Adipocyte (in vitro differentiated cells): ENCODE results near the gene LILRA5.
A peak's percentile ranks its signal among the peaks of the same experiment; 100 is the strongest.

Experiments used
- DNase-seq: peaks from one replicate; pipeline ENCODE4 v3.0.0-alpha.2; 2015; ENCODE audit warnings: low read depth
- H3K27me3 ChIP-seq: replicated peaks from 2 replicates; pipeline ENCODE4 v1.7.0; 2013; ENCODE audit warnings: mild to moderate bottlenecking, low read length, moderate library complexity; ENCODE audit not compliant: control insufficient read depth, insufficient read depth
- H3K36me3 ChIP-seq: 2 replicates; pipeline ENCODE4 v1.7.0; 2013; ENCODE audit warnings: low read length, mild to moderate bottlenecking, moderate library complexity; ENCODE audit not compliant: control insufficient read depth, insufficient read depth, severe bottlenecking
- H3K4me1 ChIP-seq: 2 replicates; pipeline ENCODE4 v1.7.0; 2013; ENCODE audit warnings: mild to moderate bottlenecking, low read length, moderate library complexity; ENCODE audit not compliant: control insufficient read depth, insufficient read depth
- H3K4me3 ChIP-seq: 2 replicates; pipeline ENCODE4 v1.7.0; 2013; ENCODE audit warnings: mild to moderate bottlenecking, low read length, moderate library complexity
- H3K9ac ChIP-seq: 2 replicates; pipeline ENCODE4 v1.7.0; 2013; ENCODE audit warnings: mild to moderate bottlenecking, low read length, moderate library complexity
- H3K9me3 ChIP-seq: 2 replicates; pipeline ENCODE4 v1.7.0; 2013; ENCODE audit warnings: mild to moderate bottlenecking, low read length, moderate library complexity; ENCODE audit not compliant: control insufficient read depth

The LILRA5 gene

DNA sequence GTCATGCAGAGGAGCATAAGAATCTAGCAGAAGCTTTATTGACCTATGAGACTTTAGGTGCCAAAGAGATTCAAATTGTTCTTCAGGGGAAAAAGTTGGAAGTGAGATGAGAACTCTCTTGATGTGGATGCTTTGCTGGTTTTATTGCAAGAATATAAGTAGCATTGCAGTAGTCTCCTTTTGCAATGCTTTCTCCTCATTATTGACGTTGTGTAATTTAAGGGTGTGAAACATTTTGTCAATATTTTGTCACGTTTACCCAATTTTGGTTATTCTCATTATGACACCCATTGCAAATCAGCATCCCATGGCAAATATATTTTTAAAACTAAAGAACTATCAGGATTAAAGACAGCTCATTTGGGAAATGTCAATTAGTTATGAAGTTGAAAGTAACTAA, 44.0 kb downstream of the LILRA5 start:
- H3K4me1 ChIP-seq = no peaks in the 10 kb centered on the region
- no peak for DNase-seq

DNA sequence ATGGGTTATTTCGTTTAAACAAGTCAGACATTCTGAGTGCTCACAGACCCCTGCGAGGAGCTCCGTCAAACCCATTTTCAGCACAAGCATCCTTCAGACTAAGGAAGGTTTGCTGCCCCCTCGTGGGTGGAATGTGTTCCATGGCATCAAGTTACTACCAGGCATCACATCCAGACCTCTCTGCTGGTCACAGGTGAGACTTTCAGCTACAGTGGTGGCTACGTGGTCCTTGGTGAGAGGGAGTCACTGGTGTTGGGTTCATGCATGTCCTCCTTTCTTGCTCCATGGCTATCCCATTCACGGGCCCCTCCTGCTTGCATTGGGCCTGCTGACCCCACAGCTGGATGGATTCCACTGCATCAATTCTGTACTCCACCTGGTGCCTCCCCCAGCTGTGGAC, 46.8 kb downstream of the LILRA5 start:
- H3K27me3 ChIP-seq = peaks cover 9% of the 10 kb centered on the region
- peak; percentile 58 for DNase-seq
- H3K9me3 ChIP-seq = no peaks in the 10 kb centered on the region

More for the DNA sequence above, 44.0 kb downstream of the LILRA5 start:
- H3K36me3 ChIP-seq = no peaks in the 10 kb centered on the region
- H3K27me3 ChIP-seq = peaks cover 12% of the 10 kb centered on the region
- H3K9ac ChIP-seq = no peak overlapping the region
- no peaks in the 10 kb centered on the region for H3K9me3 ChIP-seq
- H3K4me3 ChIP-seq = no peak overlapping the region

DNA sequence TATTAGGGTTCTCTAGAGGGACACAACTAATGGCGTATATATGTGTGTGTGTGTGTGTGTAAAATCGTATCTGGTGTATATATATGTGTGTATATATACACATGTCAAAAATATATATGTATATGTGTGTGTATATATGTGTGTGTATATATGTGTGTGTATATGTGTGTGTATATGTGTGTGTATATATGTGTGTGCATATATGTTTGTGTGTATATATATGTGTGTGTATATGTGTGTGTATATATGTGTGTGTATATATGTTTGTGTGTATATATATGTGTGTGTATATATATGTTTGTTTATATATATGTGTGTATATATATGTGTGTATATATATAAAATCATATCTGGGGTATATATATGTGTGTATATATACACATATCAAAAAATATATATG, 50.5 kb downstream of the LILRA5 start:
- Histone ChIP-seq H3K9me3 (no peaks in the 10 kb centered on the region), H3K4me1 (no peaks in the 10 kb centered on the region), H3K9ac (no peak overlapping the region), H3K36me3 (no peaks in the 10 kb centered on the region), H3K27me3 (peaks cover 14% of the 10 kb centered on the region), H3K4me3 (no peak overlapping the region)
- DNase-seq = no peak

More for the DNA sequence above, 46.8 kb downstream of the LILRA5 start:
- Histone ChIP-seq H3K9ac (no peak overlapping the region), H3K36me3 (no peaks in the 10 kb centered on the region), H3K4me1 (no peaks in the 10 kb centered on the region), H3K4me3 (no peak overlapping the region)

DNA sequence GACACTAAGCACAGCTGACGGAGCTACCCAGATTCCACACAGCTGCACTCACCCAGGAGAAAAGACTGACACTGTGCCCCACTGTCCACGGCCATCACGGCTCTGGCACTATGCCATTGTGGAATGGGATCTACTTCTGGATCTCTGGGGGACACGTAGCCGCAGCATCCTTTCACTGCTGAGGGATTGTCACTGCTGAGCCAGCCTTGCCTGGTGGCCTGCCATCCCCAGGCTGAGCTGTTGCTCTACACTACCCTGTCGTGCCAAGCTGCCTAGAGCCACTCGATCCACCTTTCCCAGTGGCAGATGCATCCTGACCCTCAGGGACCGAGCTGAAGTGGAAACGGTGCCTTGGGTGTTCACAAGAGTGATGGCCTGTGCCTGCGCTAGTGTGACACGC, 50.9 kb downstream of the LILRA5 start:
- peaks cover 18% of the 10 kb centered on the region for H3K27me3 ChIP-seq
- no peak for DNase-seq

DNA sequence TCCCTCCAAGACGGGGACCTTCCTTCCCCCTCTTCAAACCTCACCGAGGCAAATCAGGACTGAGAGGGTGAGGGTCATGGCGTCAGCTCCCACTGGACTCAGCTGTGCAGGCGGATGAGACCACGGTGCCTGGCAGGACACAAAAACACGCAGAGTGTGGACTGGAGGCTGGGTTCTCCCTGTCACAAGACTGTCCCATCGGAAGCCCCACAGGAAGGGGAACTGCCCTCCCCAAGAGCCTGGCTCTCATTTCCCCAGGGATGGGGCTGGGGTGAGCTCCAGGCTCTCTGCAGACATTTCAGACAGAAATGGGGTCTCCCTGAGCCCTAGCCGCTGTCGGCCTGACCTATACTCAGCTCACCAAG, 55.9 kb downstream of the LILRA5 start, which contains the start of gene LILRB5:
TSS of gene LILRB5 (minus strand) at position 158 of the 365 bp plus-strand sequence. CDS start at position 78, 80 bp downstream.
- DNase-seq = no peak
- H3K9ac ChIP-seq = no peak within 1 kb of the TSS
- peaks cover 47% of the 10 kb centered on the region for H3K27me3 ChIP-seq
- H3K4me1 ChIP-seq = no peaks in the 10 kb centered on the region
- no peak within 1 kb of the TSS for H3K4me3 ChIP-seq
- H3K36me3 ChIP-seq = no peaks in the 10 kb centered on the region
- H3K9me3 ChIP-seq = no peaks in the 10 kb centered on the region

More for the DNA sequence above, 50.9 kb downstream of the LILRA5 start:
- Histone ChIP-seq H3K36me3 (no peaks in the 10 kb centered on the region), H3K9me3 (no peaks in the 10 kb centered on the region), H3K9ac (no peak overlapping the region), H3K4me3 (no peak overlapping the region), H3K4me1 (no peaks in the 10 kb centered on the region)
